GM06990 (cell line): Measurements from ENCODE around the gene SNCAIP.

ENCODE experiments used
- DNase-seq: peaks from one replicate; pipeline ENCODE4 v3.0.0-alpha.2; 2011; ENCODE audit not compliant: insufficient read length; ENCODE audit errors: extremely low read depth
- H3K27me3 ChIP-seq: replicated peaks from 2 replicates; pipeline ENCODE4 v1.6.0; 2011; ENCODE audit warnings: low read length; ENCODE audit not compliant: control insufficient read depth, insufficient read depth
- H3K36me3 ChIP-seq: 2 replicates; pipeline ENCODE4 v1.5.1; 2011; ENCODE audit warnings: low read length; ENCODE audit not compliant: control insufficient read depth, insufficient read depth
- H3K4me3 ChIP-seq: replicated peaks from 2 replicates; pipeline ENCODE4 v1.5.1; 2011; ENCODE audit warnings: low read depth, mild to moderate bottlenecking, control low read depth, low read length
- TF ChIP-seq, protein P1 (sequence below): IDR thresholded peaks from 2 replicates; pipeline ENCODE4 v1.5.1; 2011; ENCODE audit warnings: low read length, control low read depth, mild to moderate bottlenecking, inconsistent platforms; ENCODE audit not compliant: insufficient read depth, poor library complexity, severe bottlenecking

The SNCAIP gene

DNA sequence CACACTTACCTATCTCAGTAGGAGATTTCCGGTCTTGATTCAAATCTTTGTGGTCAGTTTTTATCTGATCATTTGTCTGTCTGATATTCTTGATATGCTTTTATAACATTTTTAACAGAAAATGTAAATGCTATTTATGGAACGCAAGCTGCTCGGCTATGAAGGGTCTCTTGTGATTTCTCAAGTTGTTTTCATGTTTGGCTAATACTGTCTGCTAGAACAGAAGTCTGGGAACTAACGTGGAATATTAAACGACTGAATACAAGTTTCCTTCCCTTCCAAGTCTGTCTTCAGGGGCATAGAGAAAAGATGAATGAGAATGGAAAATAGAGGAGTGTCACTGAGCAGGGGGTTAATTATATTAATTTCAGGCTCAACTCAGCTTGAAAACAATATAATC, 27.6 kb downstream of the SNCAIP start:
- Histone ChIP-seq H3K36me3 (no peaks in the 10 kb centered on the region), H3K4me3 (no peak overlapping the region), H3K27me3 (no peaks in the 10 kb centered on the region)
- TF ChIP-seq, protein P1, sequence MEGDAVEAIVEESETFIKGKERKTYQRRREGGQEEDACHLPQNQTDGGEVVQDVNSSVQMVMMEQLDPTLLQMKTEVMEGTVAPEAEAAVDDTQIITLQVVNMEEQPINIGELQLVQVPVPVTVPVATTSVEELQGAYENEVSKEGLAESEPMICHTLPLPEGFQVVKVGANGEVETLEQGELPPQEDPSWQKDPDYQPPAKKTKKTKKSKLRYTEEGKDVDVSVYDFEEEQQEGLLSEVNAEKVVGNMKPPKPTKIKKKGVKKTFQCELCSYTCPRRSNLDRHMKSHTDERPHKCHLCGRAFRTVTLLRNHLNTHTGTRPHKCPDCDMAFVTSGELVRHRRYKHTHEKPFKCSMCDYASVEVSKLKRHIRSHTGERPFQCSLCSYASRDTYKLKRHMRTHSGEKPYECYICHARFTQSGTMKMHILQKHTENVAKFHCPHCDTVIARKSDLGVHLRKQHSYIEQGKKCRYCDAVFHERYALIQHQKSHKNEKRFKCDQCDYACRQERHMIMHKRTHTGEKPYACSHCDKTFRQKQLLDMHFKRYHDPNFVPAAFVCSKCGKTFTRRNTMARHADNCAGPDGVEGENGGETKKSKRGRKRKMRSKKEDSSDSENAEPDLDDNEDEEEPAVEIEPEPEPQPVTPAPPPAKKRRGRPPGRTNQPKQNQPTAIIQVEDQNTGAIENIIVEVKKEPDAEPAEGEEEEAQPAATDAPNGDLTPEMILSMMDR = no peak
- no peak for DNase-seq

DNA sequence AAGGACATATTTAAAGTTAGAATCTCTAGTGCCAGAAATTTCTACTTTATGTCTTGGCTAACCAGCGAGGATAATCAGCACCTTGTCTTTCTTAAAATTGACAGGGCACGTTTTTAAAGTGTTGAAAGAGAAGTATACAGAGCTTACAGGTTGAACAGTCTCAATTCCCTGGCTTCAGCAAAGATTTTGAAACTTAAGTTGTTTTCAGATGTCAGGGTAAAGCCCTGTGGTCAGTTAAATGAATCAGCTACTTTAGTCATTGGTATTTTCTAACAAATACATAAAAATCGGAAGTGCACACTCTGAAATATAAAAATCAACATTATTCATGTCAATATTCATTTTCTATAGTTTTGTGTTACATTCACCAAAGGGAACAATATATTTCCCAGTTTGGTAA, 29.1 kb downstream of the SNCAIP start:
- no peaks in the 10 kb centered on the region for H3K27me3 ChIP-seq
- TF ChIP-seq, protein P1 = no peak
- no peaks in the 10 kb centered on the region for H3K36me3 ChIP-seq
- DNase-seq = no peak
- no peak overlapping the region for H3K4me3 ChIP-seq

DNA sequence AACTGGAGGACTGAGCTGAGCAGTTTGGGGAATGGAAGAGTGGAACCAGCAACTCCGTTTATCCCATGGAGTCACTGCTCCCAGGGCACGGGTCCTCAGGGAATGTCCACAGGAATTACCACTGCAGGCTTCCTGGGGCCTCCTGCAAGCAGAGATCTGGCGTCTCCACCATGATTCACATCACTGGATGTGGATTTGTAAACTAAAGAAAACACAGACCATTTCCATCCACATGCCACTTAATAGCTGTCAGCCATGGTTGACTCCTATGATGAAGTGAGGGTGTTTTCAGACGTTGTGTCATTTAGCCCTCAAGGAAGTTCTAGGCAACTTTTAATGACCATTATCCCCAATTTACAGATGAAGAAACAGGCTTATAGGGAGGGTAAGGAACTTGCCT, 30.2 kb downstream of the SNCAIP start:
- H3K27me3 ChIP-seq = no peaks in the 10 kb centered on the region
- TF ChIP-seq, protein P1 = no peak
- DNase-seq = no peak
- H3K36me3 ChIP-seq = no peaks in the 10 kb centered on the region
- no peak overlapping the region for H3K4me3 ChIP-seq

DNA sequence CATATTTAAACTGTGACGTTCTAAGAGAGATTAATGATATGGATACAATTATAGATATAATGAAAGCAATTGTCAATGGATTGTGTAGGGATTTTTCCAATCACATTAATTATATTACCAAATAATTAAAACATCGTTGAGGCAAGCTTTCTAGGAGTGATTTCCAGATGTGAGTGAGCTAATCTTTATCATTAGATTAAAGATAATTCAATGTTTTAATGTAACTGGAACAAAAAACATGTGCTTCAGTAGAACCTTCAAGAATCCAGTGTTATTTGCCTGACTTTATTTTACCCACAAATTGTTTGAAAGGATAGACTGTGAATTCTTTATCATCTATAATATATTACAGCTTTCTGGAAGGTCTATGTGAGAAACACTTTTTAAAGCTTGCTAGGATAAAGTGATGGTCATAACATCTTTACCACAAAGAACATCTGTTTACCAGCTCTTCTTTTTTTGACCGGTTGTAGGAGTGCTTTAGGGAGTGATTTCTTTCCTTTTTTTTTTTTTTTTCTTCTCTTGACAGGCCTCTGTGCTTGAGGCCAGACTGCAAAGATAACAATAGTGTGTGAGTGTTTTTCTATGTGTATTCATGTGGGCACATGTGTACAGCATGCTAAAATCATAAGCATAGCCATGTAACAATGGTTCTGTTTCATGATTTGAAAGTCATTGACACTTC, 35.0 kb downstream of the SNCAIP start:
- no peaks in the 10 kb centered on the region for H3K36me3 ChIP-seq
- TF ChIP-seq, protein P1 = no peak
- H3K4me3 ChIP-seq = no peak overlapping the region
- H3K27me3 ChIP-seq = no peaks in the 10 kb centered on the region
- no peak for DNase-seq

DNA sequence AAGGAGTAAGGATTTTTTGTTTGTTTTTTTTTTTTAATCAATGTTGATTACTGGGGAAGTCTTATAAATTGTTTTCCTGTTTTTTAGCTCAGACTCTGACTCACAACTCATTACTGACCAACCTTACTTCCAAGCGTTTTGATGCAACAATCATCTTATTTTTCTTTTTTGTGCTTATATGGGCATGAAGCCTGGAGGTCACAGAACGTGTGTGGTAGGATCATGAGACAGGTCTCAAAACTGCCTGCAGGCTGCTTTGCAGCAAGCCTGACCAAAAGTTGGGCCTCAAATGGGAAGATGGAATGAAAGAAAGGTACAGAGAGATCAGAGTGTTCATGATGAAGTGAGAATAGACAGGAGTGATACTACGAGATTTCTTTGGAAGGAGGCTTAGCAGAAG, 38.5 kb downstream of the SNCAIP start:
- Histone ChIP-seq H3K27me3 (no peaks in the 10 kb centered on the region), H3K36me3 (no peaks in the 10 kb centered on the region), H3K4me3 (no peak overlapping the region)
- DNase-seq = no peak
- TF ChIP-seq, protein P1 = no peak
